LHCN-M2 (cell line): ENCODE data around the gene PROSER3. TPM values are rescaled to one million over a fixed set of nuclear protein-coding genes. Genes with fewer than 3 reads are reported as not detected.

ENCODE experiments used
- DNase-seq: peaks from one replicate; pipeline ENCODE4 v3.0.0-alpha.2; 2012; ENCODE audit warnings: low read depth
- polyA plus RNA-seq: library from polyadenylated mRNA; unstranded; fragments of >200 nt; gene quantifications from one replicate; pipeline ENCODE4 v1.2.1, GENCODE V29; 2012; ENCODE audit warnings: missing spikeins
- total RNA-seq: library from RNA; depleted of rRNA; stranded (reverse); fragments of >200 nt; gene quantifications from 2 replicates; pipeline ENCODE4 v1.2.3, GENCODE V29; 2014; rRNA removed

The PROSER3 gene
- total RNA-seq, result 7.2 and 8.2 TPM in 2 replicates
- polyA plus RNA-seq, result 7.5 TPM

DNA sequence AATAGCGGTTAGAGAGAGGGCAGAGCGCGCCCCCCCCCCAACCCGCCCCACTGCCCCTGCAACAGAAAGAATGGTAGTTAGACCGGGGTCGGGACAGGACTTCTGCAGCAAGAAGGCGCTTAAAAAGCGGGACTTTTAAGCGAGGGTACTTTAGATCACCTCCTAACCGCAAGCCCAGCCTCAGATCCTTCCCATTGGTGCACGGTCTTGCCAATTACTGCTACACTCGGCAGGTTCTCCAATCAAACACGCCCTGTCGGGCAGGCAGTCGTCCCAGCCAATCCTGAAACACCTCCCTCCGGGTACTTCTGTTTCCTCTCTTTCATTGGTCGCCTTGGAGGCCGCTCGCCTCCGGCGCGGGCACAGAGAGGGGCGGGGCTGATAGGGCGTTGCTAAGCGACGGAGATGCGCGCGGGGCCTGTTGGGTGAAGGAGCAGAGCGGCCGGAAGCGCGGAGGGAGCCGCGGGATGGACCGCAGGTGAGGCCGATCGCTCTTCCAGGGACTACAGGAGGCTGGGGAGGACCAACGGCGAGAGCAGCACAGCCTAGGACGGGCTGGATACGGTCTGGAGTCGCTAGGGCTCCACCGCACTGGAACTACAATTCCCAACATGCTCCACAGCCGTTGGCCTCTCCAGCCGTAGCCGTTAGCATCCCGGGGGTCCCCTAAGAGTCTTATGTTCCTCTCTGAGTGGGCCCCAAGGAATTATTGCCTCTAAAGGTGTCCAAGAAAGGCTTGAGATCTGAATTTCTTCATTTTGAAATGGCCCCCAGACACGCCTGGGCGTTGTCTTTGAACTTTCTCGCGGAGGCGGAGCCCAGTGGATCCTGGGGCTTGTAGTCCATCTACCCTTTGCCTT, at the start of gene PROSER3:
Gene PROSER3, plus strand, starts transcription at position 428 of the 860 bp plus-strand sequence. Its CDS starts 40 bp downstream, at position 468.
- DNase-seq, result peak; percentile 99

DNA sequence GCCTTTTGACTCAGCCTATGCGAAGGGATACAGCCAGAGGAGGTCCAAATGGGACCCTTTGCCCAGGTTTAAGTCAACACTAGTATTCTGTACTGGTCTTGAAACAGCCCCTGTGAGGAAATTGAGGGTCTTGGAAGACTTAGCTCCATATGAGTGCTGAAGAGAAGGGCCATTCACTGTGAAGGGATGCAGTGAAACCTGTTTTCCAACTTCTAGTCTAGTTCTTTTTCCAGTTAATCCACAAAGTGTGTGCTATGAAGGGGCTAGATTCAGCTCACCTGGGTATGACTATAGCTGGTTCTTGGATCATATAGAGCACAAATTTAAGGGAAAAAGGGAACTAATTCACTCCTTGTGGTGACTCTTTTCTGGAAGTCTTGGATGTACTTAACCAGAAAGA, 49.6 kb upstream of the PROSER3 start:
- no peak for DNase-seq

DNA sequence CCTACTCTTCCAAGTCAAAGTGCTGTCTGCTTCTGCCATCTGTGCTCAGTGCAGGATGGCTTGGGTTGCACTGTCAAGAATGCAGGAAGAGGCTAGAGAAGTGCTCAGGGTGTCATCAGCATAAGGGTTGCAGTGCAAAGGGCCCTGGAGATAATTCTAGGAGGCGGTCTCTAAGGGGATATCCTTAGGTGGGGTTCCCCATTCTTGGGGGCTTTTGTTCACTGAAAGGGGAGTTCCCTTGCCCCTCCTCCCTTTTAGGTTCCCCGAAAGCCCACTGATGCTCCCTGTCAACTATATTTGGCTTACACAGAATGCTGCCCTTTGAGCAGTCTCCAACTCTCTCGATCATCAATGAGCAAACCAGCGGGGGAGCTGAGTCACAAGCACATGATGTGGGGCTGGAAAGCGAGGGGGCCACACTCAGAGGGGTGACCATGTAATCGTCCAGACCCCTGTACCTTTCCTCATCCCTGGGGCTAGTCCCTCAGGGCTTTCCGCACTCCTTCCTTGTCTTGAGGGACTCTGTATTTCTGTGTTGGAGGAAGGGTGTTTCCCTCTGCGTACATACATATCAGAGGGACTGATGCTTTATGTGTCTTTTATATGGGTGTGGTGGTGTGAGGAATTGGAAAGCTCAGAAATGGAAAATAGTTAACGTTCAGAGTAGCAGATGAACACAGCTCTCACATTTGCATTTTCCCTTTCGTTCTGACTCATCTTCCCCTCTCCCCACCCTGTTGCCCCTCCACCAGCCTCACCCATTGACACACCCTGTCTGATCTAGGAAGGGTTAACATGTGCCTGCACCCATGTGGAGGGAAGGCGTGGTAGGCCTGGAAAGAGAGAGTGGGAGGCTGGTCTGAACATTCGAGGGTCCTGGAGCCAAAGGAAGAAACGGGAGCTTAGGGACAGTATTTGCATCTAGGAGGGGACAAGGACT, 46.9 kb upstream of the PROSER3 start:
- DNase-seq, result no peak

DNA sequence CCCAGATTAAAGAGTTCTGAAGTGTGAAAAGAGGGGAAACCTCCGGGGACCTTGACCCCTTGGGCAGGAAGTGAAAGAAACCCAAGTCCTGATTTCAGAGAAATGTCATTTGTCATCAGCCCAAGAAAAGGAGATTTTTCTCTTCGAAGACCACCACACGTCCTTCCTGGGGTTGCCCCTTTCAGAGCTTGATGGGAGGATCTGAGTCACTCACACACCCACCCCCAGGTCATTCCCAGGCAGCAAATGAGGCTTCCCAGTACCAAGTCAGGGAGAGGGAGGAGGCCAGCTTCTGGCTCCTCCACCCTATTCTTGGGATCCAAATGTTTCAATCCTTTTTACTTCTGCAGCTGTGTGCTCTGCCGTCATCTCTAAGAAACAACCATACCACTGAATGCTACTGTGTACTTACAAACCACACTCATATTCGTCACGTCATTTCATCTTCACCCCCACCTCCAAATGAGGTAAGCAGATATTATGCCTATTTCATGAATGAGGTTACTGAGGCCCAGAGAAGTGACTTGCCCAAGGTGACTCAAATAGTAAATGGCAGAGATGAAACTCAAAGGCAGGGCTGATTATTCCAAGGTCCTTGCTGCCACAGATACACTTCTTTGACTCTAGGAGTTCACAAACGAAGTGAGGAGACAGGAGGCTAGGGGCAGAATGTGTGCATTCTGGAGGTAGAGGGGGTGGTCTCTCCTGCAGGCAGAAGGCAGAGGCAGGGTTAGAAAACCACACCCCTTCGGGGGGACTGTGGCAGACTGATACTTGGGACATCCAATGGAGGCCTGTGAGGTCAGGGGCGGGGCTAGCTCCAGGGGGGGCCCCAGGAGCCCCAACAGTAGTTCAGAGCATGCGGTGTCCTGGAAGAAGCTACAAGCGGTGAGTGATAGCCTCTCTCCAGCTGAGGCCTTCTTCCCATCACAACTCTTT, 45.1 kb upstream of the PROSER3 start:
- DNase-seq, result no peak

DNA sequence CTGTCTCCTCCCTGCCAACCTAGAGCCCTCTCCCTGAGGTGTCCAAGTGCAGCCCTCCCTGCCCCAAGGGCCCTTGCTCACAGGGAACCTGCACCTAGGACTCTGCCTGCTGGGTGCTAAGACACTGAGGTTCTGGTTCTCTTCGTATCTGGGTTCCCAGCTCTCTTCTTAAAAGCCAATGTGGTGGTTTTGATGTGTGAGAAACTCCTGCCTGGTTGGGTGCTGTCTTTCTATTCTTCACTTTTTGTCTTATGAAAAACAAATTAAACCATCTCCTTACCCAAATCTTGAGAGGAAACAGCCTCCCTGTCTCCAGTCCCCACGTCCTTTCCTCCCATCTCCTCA, 44.5 kb upstream of the PROSER3 start:
- DNase-seq, result no peak

DNA sequence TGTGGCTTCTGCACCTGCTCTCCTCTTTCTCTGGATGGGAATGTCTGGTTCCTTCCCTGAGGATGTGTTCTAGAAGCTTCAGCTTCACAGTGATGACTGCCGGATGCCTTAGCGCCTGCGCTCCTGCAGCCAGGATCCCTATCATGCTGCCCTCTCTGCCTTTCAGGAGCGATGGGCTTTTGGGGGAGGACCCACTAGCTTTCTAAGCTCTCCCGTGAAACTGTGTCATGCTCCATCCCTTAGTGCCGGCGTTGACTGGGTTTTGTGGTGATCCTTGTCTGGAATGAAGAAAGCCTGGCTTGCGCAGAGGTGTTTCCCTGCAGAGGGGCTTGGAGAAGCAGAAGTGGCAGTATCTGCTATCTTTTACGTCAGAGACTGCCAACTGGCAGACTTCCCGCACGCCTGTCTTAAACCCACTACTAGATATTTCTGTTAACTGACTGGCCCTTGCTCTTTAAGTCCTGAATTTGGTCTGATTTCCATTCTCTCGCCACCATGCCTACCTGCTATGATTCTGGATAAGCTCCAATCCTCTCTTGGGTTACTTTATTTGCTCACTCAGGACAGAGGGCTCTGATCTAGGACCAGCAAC, 44.0 kb upstream of the PROSER3 start:
- no peak for DNase-seq

DNA sequence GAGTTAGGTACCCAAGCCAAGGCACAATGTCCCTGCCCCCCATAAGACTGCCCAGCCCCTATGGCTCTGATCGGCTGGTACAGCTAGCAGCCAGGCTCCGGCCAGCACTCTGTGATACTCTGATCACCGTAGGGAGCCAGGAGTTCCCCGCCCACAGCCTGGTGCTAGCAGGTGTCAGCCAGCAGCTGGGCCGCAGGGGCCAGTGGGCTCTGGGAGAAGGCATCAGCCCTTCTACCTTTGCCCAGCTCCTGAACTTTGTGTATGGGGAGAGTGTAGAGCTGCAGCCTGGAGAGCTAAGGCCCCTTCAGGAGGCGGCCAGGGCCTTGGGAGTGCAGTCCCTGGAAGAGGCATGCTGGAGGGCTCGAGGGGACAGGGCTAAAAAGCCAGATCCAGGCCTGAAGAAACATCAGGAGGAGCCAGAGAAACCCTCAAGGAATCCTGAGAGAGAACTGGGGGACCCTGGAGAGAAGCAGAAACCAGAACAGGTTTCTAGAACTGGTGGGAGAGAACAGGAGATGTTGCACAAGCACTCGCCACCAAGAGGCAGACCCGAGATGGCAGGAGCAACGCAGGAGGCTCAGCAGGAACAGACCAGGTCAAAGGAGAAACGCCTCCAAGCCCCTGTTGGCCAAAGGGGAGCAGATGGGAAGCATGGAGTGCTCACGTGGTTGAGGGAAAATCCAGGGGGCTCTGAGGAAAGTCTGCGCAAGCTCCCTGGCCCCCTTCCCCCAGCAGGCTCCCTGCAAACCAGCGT, 43.2 kb upstream of the PROSER3 start:
- DNase-seq, result no peak

DNA sequence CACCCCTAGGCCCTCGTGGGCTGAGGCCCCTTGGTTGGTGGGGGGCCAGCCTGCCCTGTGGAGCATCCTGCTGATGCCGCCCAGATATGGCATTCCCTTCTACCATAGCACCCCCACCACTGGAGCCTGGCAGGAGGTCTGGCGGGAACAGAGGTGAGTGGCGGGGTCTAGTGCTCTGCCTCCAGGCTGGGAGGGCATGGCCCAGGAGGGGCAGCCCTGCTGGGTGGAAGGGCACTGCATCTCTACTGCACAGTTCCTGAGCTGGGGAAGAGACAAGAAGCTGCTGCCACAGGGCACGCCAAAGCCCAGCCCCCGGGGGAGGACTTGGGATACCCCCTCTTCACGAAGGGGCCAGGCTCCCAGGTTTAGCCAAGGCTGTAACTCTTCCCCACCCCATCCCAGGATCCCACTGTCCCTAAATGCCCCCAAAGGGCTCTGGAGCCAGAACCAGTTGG, 42.6 kb upstream of the PROSER3 start:
- DNase-seq, result no peak

DNA sequence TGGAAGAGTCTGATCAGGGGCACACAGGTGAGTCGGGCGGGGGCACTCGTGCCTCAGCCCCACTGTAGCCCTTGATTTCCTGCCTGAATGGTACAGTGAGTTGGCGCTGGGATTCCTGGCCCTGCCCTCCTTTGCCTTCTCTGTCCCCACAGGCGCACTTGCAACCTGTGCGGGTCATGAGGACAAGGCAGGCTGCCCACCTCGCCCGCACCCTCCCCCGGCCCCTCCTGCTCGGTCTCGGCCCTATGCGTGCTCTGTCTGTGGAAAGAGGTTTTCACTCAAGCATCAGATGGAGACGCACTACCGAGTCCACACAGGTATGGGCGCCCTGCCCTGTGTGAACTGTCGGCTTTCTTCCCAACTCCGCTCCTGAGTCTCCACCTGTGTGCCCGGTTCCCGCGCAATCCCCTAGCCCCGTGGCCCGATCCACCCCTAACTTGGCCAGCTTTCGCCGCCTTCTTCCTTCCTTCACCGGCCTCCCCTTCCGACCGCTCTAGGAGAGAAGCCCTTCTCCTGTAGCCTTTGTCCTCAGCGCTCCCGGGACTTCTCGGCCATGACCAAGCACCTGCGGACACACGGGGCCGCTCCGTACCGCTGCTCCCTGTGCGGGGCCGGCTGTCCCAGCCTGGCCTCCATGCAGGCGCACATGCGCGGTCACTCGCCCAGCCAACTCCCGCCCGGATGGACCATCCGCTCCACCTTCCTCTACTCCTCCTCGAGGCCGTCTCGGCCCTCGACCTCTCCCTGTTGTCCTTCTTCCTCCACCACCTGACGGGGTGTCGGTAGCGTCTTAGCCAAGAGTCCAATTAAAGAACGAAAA, 41.8 kb upstream of the PROSER3 start:
- no peak for DNase-seq

DNA sequence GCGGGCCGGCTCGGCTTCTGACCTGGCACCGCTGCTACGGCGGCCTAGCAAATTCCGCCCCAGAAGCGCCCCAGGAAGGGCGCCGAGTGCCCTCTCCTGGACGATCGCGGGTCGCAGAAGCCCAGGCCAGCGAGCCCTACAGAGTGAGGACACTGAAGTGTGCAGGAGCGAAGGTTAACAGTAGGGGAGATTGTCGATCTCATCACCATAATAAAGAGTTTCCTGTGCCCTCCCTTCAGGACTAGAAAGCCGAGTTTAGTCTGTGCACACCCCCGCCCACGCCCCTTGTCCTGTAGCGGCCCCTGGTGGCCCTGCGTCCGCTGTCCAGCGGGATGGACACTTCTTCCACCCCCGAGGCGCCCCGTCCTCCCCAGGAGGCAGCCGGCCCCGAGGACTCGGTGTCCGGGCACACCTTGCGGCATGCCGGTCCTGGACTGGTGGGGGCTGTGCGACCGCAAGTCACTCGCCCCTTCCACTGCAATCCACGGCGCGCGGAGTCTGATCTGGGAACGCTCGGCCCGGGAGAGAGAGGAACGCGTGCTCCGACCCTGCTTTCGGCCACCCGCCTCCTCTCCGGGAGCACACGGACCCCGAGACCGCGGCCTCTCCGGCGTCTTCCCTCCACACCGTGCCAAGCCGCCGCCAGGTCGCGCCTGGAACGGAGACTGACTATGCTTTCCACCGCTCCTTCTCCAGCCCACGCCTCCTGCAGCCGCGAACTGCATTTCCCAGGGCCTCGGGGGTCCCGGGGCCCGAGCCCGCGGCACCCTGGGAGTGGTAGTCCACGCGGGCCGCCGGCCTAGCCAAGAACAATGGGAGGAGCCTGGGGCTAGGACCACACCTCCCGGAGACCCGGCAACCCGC, 40.9 kb upstream of the PROSER3 start:
- peak; percentile 84 for DNase-seq

DNA sequence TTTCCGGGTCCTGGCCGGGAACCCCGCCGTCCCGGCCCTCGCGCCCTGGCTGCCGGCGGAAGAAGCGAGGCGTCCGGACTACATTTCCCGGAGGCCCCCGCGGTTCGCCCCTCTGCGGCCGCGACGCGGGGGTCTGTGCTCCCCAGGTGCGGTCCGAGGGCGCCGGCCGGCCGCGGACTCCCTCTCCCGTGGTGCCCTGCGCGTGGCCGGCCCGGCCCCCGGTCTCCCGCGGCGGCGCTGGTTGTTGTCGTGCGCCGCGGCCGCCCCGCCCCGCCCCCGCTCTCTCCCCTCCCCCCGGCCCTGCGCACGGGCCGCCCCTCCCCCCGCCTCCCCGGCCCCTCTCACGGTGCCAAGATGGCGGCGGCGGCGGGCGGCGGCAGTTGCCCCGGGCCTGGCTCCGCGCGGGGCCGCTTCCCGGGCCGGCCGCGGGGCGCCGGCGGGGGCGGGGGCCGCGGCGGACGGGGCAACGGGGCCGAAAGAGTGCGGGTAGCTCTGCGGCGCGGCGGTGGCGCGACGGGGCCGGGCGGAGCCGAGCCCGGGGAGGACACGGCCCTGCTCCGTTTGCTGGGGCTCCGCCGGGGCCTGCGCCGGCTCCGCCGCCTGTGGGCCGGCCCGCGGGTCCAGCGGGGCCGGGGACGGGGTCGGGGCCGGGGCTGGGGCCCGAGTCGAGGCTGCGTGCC, 40.2 kb upstream of the PROSER3 start, which contains the start of gene KMT2B:
Gene KMT2B, plus strand, starts transcription at position 339 of the 680 bp plus-strand sequence. Its CDS starts 16 bp downstream, at position 355.
- DNase-seq, result peak; percentile 93

DNA sequence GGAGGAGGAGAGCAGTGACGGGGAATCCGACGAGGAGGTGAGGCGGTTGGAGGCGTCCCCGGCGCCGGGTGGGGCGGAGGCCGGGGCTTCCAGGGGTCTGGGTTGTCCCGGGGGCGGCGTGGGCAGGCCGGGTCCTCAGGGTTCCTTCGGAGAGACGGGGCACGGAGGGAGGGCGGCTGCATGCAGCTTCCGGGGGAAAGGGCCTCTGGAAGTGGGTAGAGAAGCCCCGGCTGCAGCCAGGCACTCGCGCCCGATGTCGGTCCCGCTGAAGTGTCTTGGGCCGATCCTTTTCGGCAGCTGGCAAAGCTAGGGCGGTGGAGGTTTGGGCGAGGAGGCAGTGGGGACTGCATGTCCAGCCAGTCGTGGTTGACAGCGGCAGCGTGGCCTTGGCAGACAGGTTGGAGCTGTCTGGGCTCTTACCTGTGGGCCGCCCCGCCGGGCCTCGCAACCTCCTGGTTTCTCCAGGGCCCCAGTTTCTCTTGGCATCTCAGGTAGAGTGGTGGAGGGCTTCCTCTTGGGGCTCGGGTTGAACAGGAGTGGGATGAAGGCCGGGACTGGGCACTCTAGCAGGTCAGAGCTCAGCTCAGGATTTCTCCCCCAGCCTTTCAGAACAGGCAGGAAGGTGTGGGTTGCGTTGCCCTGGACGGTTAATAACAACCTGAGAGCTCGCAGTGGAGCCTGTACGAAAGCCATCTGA, 39.5 kb upstream of the PROSER3 start:
- peak; percentile 12 for DNase-seq

DNA sequence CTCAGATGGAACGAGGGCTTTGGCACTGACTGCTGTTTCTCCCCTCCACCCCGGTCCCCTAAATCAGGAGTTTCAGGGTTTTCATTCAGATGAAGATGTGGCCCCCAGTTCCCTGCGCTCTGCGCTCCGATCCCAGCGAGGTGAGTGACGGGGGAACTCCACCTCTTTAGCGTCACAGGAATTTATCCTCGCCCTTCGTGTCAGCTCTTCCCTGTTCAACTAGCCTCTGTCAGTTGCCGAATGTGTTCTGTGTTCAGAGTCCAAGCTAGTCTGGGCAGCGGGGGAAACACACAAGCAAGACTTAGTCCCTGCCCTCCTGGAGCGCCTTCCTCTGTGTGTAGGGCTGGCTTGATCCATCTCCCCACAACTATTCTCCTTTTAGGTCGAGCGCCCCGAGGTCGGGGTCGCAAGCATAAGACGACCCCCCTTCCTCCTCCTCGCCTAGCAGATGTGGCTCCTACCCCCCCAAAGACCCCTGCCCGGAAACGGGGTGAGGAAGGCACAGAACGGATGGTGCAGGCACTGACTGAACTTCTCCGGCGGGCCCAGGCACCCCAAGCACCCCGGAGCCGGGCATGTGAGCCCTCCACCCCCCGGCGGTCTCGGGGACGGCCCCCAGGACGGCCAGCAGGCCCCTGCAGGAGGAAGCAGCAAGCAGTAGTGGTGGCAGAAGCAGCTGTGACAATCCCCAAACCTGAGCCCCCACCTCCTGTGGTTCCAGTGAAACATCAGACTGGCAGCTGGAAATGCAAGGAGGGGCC, 38.4 kb upstream of the PROSER3 start:
- DNase-seq, result no peak

DNA sequence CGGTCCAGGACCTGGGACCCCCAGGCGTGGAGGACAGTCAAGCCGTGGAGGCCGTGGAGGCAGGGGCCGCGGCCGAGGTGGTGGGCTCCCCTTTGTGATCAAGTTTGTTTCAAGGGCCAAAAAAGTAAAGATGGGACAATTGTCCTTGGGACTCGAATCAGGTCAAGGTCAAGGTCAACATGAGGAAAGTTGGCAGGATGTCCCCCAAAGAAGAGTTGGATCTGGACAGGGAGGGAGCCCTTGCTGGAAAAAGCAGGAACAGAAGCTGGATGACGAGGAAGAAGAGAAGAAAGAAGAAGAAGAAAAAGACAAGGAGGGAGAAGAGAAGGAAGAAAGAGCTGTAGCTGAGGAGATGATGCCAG, 37.8 kb upstream of the PROSER3 start:
- no peak for DNase-seq

DNA sequence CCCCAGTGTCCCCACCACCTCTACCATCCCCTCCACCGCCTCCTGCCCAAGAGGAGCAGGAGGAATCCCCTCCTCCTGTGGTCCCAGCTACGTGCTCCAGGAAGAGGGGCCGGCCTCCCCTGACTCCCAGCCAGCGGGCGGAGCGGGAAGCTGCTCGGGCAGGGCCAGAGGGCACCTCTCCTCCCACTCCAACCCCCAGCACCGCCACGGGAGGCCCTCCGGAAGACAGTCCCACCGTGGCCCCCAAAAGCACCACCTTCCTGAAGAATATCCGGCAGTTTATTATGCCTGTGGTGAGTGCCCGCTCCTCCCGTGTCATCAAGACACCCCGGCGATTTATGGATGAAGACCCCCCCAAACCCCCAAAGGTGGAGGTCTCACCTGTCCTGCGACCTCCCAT, 37.3 kb upstream of the PROSER3 start:
- DNase-seq, result no peak

DNA sequence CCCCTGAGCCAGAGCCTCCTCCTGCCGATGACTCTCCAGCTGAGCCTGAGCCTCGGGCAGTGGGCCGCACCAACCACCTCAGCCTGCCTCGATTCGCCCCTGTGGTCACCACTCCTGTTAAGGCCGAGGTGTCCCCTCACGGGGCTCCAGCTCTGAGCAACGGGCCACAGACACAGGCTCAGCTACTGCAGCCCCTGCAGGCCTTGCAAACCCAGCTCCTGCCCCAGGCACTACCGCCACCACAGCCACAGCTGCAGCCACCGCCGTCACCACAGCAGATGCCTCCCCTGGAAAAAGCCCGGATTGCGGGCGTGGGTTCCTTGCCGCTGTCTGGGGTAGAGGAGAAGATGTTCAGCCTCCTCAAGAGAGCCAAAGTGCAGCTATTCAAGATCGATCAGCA, 36.6 kb upstream of the PROSER3 start:
- DNase-seq, result no peak
